Measurements from ENCODE around the gene CELF4.

CELF4 gene

DNA sequence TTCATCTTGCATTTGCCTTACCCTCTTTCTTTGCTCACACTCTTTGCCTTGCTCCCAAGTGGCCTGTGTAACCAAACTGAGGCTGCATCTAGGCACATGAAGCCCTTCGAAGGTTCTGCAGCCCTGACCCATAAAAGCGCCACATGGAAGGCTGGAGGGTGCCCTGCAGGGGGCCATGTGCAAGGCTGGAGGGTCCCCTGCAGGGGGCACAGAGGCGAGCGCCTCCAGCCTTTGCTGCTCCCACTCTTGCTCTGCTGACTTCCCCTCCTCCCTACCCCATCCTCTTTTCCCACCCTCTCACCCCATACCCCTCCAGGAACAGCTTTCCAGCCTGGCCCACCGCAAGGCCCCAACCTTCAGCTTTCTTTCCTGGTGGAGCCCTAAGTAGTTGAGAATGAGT, 317.3 kb downstream of the CELF4 start:
- no peak overlapping the region for H3K27ac ChIP-seq
- TF ChIP-seq CTCF (IDR thresholded peaks at IDR 0.05; ENCODE audit: low read depth, low read length, missing control alignments): no peak
- no peak for DNase-seq
- in situ Hi-C loops (cut with HindIII; ENCODE audit: low pct_ligation_motif_present, low sequenced_read_pairs): no loop called here
- no peaks in the 10 kb centered on the region for H3K36me3 ChIP-seq (replicated peaks)
- H3K27me3 ChIP-seq (replicated peaks): peaks cover 7% of the 10 kb centered on the region
- H3K4me3 ChIP-seq (ENCODE audit: low read depth, low read length): no peak overlapping the region

DNA sequence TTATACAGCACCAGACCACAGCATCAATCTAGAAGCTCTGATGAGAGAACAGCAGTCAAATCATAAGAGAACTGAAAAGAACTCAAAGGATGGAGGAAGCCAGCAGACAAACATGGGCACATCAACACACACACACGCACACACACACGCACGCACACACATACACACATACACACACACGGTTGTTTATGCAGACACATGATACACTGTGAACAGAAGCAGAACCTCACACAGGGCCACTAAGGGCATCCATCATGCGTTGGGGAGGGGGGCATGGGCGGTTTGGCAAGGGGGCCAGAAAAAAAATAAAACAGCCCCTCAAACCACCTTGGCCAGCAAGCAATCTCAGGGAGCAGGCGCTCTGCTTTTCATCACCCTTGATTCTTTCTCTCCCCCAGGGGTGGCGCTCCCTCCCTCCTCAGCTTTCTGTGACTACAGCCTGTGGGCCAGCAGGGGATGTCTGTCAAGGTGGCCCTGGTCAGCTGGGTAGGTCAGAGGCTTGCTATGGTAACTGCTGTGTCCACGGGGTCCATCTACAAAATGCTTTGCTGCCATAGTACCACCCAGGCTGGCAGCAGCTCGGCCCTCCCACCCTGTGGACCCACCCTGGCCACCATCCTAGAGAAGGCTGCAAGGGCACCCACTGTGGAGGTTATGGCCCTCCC, 318.0 kb downstream of the CELF4 start:
- Histone ChIP-seq H3K27me3 (replicated peaks) (peaks cover 2% of the 10 kb centered on the region), H3K27ac (no peak overlapping the region), H3K4me3 (ENCODE audit: low read depth, low read length) (no peak overlapping the region), H3K36me3 (replicated peaks) (no peaks in the 10 kb centered on the region)
- in situ Hi-C loops (cut with HindIII; ENCODE audit: low pct_ligation_motif_present, low sequenced_read_pairs): no loop called here
- DNase-seq: no peak
- TF ChIP-seq CTCF (IDR thresholded peaks at IDR 0.05; ENCODE audit: low read depth, low read length, missing control alignments): no peak

DNA sequence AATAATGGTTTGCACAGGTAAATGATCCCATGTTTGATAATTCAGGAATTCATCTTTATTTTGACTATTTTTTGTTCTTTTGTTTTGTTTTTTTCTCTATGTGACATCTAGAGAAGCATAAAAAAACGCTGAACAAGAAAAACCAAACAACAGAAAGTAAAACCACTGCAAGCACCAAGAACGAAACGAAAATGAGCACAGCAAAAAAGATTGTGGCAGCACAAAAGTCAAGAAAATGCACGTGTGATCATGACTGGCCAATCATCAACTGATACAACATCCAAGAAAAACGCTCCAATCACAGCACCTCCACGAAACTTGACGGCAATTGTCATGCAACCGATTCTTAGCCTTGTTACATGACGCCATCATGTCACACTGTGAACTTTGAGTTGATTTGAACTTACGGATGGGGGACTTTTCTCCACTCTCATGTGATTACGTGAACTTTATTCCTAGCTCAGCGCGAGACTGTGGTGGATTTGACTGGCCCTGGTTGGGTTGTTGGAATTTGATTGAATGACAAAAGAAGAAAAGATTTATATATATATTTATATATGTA, 318.7 kb downstream of the CELF4 start:
- no peak for DNase-seq
- Histone ChIP-seq H3K27ac (no peak overlapping the region), H3K36me3 (replicated peaks) (no peaks in the 10 kb centered on the region), H3K4me3 (ENCODE audit: low read depth, low read length) (no peak overlapping the region), H3K27me3 (replicated peaks) (peaks cover 7% of the 10 kb centered on the region)
- in situ Hi-C loops (cut with HindIII; ENCODE audit: low pct_ligation_motif_present, low sequenced_read_pairs): no loop called here
- no peak for TF ChIP-seq CTCF (IDR thresholded peaks at IDR 0.05; ENCODE audit: low read depth, low read length, missing control alignments)

DNA sequence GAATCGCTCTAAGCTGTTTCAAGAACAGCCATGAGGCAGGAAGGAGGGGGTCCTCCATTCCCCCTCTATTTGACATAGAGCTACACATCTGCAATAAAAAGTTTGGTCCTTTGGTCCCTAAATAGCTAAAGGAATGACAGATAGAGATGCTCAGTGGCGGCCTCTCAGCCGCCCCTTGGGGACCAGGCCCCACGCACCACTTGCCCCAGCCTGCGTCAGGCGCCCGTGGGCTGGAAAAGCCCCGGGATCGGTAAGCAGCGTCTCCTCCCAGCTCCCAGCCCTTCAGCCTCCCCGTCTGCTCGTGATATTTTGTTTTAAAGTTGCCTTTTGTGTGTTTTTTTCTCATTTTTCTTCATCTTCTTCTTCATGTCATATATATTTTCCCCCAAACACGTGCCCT, 321.0 kb downstream of the CELF4 start:
- in situ Hi-C loops (cut with HindIII; ENCODE audit: low pct_ligation_motif_present, low sequenced_read_pairs): no loop called here

GRCh38 chr18:37243741-37244140, 321.9 kb downstream of the CELF4 start:
- in situ Hi-C loops (cut with HindIII; ENCODE audit: low pct_ligation_motif_present, low sequenced_read_pairs): no loop called here

More for the DNA sequence above, 321.0 kb downstream of the CELF4 start:
- Histone ChIP-seq H3K27ac (no peak overlapping the region), H3K36me3 (replicated peaks) (no peaks in the 10 kb centered on the region), H3K4me3 (ENCODE audit: low read depth, low read length) (no peak overlapping the region), H3K27me3 (replicated peaks) (peaks cover 7% of the 10 kb centered on the region)
- no peak for DNase-seq
- no peak for TF ChIP-seq CTCF (IDR thresholded peaks at IDR 0.05; ENCODE audit: low read depth, low read length, missing control alignments)

More at GRCh38 chr18:37243741-37244140, 321.9 kb downstream of the CELF4 start:
- DNase-seq: no peak
- Histone ChIP-seq H3K27ac (no peak overlapping the region), H3K36me3 (replicated peaks) (no peaks in the 10 kb centered on the region), H3K27me3 (replicated peaks) (peaks cover 7% of the 10 kb centered on the region), H3K4me3 (ENCODE audit: low read depth, low read length) (no peak overlapping the region)
- TF ChIP-seq CTCF (IDR thresholded peaks at IDR 0.05; ENCODE audit: low read depth, low read length, missing control alignments): no peak
